ENCODE data around the gene HADHB.

- TF ChIP-seq EZH2 (IDR thresholded peaks at IDR 0.05; ENCODE audit: low read depth) = no peak
- TF ChIP-seq, protein P1, sequence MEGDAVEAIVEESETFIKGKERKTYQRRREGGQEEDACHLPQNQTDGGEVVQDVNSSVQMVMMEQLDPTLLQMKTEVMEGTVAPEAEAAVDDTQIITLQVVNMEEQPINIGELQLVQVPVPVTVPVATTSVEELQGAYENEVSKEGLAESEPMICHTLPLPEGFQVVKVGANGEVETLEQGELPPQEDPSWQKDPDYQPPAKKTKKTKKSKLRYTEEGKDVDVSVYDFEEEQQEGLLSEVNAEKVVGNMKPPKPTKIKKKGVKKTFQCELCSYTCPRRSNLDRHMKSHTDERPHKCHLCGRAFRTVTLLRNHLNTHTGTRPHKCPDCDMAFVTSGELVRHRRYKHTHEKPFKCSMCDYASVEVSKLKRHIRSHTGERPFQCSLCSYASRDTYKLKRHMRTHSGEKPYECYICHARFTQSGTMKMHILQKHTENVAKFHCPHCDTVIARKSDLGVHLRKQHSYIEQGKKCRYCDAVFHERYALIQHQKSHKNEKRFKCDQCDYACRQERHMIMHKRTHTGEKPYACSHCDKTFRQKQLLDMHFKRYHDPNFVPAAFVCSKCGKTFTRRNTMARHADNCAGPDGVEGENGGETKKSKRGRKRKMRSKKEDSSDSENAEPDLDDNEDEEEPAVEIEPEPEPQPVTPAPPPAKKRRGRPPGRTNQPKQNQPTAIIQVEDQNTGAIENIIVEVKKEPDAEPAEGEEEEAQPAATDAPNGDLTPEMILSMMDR (conservative IDR thresholded peaks at IDR 0.05) = no peak
Measured at GRCh38 chr2:26196683-26197418, 47.9 kb upstream of the HADHB start.
